HCT116 (cell line): ENCODE results near the gene PMAIP1. TPM values are rescaled to one million over a fixed set of nuclear protein-coding genes. Genes with fewer than 3 reads are reported as not detected.

Experiments
- ATAC-seq: fragments of 200-7000 bp; cut with Tn5 transposase; 2 replicates; pipeline ENCODE4 v1.9.1; 2020; ENCODE audit warnings: mild to moderate bottlenecking, moderate library complexity
- BruUV-seq: library from RNA; stranded (reverse); fragments of 400-500 nt; replicated peaks from 2 replicates; lab custom pipeline; 2021; lab: Mats Ljungman, UMichigan
- CTCF ChIA-PET: fragments of 300-600 bp; sonication (Branson Sonifier 250); formaldehyde crosslinking; loops from one replicate; lab custom pipeline; 2021; ENCODE audit warnings: antibody characterized with exemption; lab: Charles Lee
- POLR2A ChIA-PET: fragments of 300-600, 350-600 bp; sonication (Branson Sonifier 250); formaldehyde crosslinking; loops from one replicate; lab custom pipeline; 2021; ENCODE audit warnings: antibody characterized with exemption; lab: Charles Lee
- RAD21 ChIA-PET, 2 experiments: fragments of 300-600 bp; sonication (Branson Sonifier 250); formaldehyde crosslinking; loops; one replicate each; lab custom pipeline; 2023; ENCODE audit warnings: low total read pairs in 2 of 2; ENCODE audit not compliant: uncharacterized antibody in 2 of 2, unreplicated experiment in 2 of 2, low non-redundant PET in 1 of 2; lab: Charles Lee
- DNase-seq: peaks from one replicate; pipeline ENCODE4 v3.0.0-alpha.2; 2010; ENCODE audit warnings: low read depth, low spot score
- H2AFZ ChIP-seq: fragments of 200-600 bp; shearing (Covaris generic), sonication (generic); 2 replicates; pipeline ENCODE4 v1.6.1; 2017; ENCODE audit warnings: low read depth, mixed run types, mixed read lengths, antibody characterized with exemption, low read length; ENCODE audit not compliant: poor library complexity, severe bottlenecking
- H3K27ac ChIP-seq: 2 replicates; pipeline ENCODE4 v1.5.1; 2012; ENCODE audit warnings: low read depth, low read length
- H3K27me3 ChIP-seq: fragments of 200-600 bp; sonication (generic); 2 replicates; pipeline ENCODE4 v1.6.1; 2016; ENCODE audit warnings: mixed run types, low read length, mixed read lengths; ENCODE audit not compliant: insufficient read depth
- H3K36me3 ChIP-seq, 2 experiments: fragments of 200-500 bp in 1 of 2; fragments of 200-600 bp in 1 of 2; sonication (Bioruptor generic) in 1 of 2; sonication (generic) in 1 of 2; 2 replicates each; pipeline versions ENCODE4 v1.5.1 to v1.6.1; 2014 to 2016; ENCODE audit warnings: low read length in 2 of 2, inconsistent platforms in 1 of 2, mixed read lengths in 1 of 2, mixed run types in 1 of 2; ENCODE audit not compliant: insufficient read depth in 2 of 2, control insufficient read depth in 1 of 2
- H3K4me1 ChIP-seq, 2 experiments: fragments of 200-600 bp in 1 of 2; sonication (generic) in 1 of 2; 2 replicates each; pipeline versions ENCODE4 v1.5.1 to v1.6.1; 2012 to 2017; ENCODE audit warnings: low read length in 2 of 2, inconsistent platforms in 1 of 2, mild to moderate bottlenecking in 1 of 2, mixed read lengths in 1 of 2, mixed run types in 1 of 2, moderate library complexity in 1 of 2; ENCODE audit not compliant: insufficient read depth in 2 of 2, control insufficient read depth in 1 of 2
- H3K4me2 ChIP-seq: fragments of 200-600 bp; sonication (generic); 2 replicates; pipeline ENCODE4 v1.6.1; 2017; ENCODE audit warnings: mixed run types, low read length, mixed read lengths
- H3K4me3 ChIP-seq, 2 experiments: fragments of 200-600 bp in 1 of 2; sonication (generic) in 1 of 2; replicated peaks in 1 of 2; 2 replicates each; pipeline ENCODE4 v1.5.1; 2011 to 2016; ENCODE audit warnings: low read length in 2 of 2, control low read depth in 1 of 2, low read depth in 1 of 2, mild to moderate bottlenecking in 1 of 2, mixed read lengths in 1 of 2, mixed run types in 1 of 2
- H3K79me2 ChIP-seq: fragments of 200-600 bp; sonication (generic); 2 replicates; pipeline ENCODE4 v1.6.1; 2017; ENCODE audit warnings: mild to moderate bottlenecking, mixed run types, low read length, moderate library complexity, mixed read lengths; ENCODE audit not compliant: insufficient read depth
- H3K9ac ChIP-seq: fragments of 200-600 bp; sonication (generic); 2 replicates; pipeline ENCODE4 v1.6.1; 2016; ENCODE audit warnings: low read length, mixed read lengths
- H3K9me2 ChIP-seq: fragments of 200-600 bp; sonication (generic), shearing (Covaris generic); 2 replicates; pipeline ENCODE4 v1.6.1; 2017; ENCODE audit warnings: mixed run types, mild to moderate bottlenecking, moderate library complexity; ENCODE audit not compliant: insufficient read depth
- H3K9me3 ChIP-seq, 2 experiments: fragments of 200-500 bp in 1 of 2; fragments of 200-600 bp in 1 of 2; sonication (Bioruptor generic) in 1 of 2; sonication (generic) in 1 of 2; 2 replicates each; pipeline ENCODE4 v1.6.1; 2014 to 2017; ENCODE audit warnings: low read length in 2 of 2, mixed read lengths in 2 of 2, inconsistent platforms in 1 of 2, low read depth in 1 of 2, mild to moderate bottlenecking in 1 of 2, mixed run types in 1 of 2, moderate library complexity in 1 of 2; ENCODE audit not compliant: control insufficient read depth in 1 of 2, insufficient read depth in 1 of 2
- H4K20me1 ChIP-seq: fragments of 200-600 bp; sonication (generic), shearing (Covaris generic); 2 replicates; pipeline ENCODE4 v1.6.1; 2017; ENCODE audit warnings: mixed run types, mild to moderate bottlenecking, moderate library complexity; ENCODE audit not compliant: insufficient read depth
- EZH2phosphoT487 ChIP-seq: fragments of 200-600 bp; IDR thresholded peaks from 2 replicates; pipeline ENCODE4 v1.6.1; 2018; ENCODE audit warnings: antibody characterized with exemption, borderline replicate concordance
- FOSL1 ChIP-seq: IDR thresholded peaks from 2 replicates; pipeline ENCODE4 v1.6.1; 2012; ENCODE audit warnings: low read depth
- JUND ChIP-seq: IDR thresholded peaks from 2 replicates; pipeline ENCODE4 v1.6.1; 2012
- MAX ChIP-seq: IDR thresholded peaks from 2 replicates; pipeline ENCODE4 v1.6.1; 2012
- POLR2A ChIP-seq: IDR thresholded peaks from 2 replicates; pipeline ENCODE4 v1.7.0; 2011; ENCODE audit warnings: borderline replicate concordance; ENCODE audit not compliant: insufficient read depth, insufficient read length; ENCODE audit errors: extremely low read depth
- SP1 ChIP-seq: IDR thresholded peaks from 2 replicates; pipeline ENCODE4 v1.6.1; 2012; ENCODE audit warnings: low read depth
- TCF7L2 ChIP-seq: IDR thresholded peaks from 2 replicates; pipeline ENCODE4 v1.7.0; 2011; ENCODE audit warnings: borderline replicate concordance, inconsistent platforms; ENCODE audit not compliant: insufficient read depth, insufficient read length; ENCODE audit errors: extremely low read depth
- YY1 ChIP-seq: IDR thresholded peaks from 2 replicates; pipeline ENCODE4 v1.6.1; 2011; ENCODE audit warnings: low read length, low read depth, moderate library complexity, mild to moderate bottlenecking; ENCODE audit not compliant: insufficient replicate concordance; ENCODE audit errors: extremely low read depth
- ZBTB33 ChIP-seq: IDR thresholded peaks from 2 replicates; pipeline ENCODE4 v1.6.1; 2011; ENCODE audit warnings: mild to moderate bottlenecking, low read length, moderate library complexity; ENCODE audit not compliant: insufficient replicate concordance; ENCODE audit errors: extremely low read depth
- intact Hi-C: fragments of 100-400 bp; cut with micrococcal nuclease; formaldehyde crosslinking; loops from 2 replicates; pipeline ENCODE4 v1.10.0; 2022
- total RNA-seq: library from RNA; stranded (reverse); gene quantifications from one replicate; pipeline ENCODE4 v1.2.1, GENCODE V29; 2021; ENCODE audit not compliant: unreplicated experiment

Gene PMAIP1
- total RNA-seq, 1 experiment from 2014 or later, result 66.7 TPM

GRCh38 chr18:59881728-59882656 is 17.8 kb upstream of the PMAIP1 start:
- intact Hi-C loops, result no loop called here
- peak; percentile 83 for ATAC-seq
- H3K4me3 ChIP-seq, result peak overlapping the region; percentile 8 to 11; a peak in 1 of 4 replicates

More at GRCh38 chr18:59881728-59882656, 17.8 kb upstream of the PMAIP1 start:
- no peak for TF ChIP-seq EZH2phosphoT487
- no peak for TF ChIP-seq JUND
- no peak for TF ChIP-seq POLR2A
- TF ChIP-seq FOSL1, result peak; percentile 5; the same call in 1 of the 2 replicates
- no peak for TF ChIP-seq ZBTB33
- TF ChIP-seq SP1, result peak; percentile 33; the same call in 1 of the 2 replicates
- TF ChIP-seq MAX, result peak; percentile 33; the same call in 1 of the 2 replicates
- peak; percentile 16 for TF ChIP-seq TCF7L2
- peak; percentile 29 for TF ChIP-seq YY1
- CTCF ChIA-PET, result no interaction called here
- H3K9ac ChIP-seq, result peak overlapping the region; percentile 32
- H3K79me2 ChIP-seq, result no peaks in the 10 kb centered on the region
- H4K20me1 ChIP-seq, result no peaks in the 10 kb centered on the region
- peaks cover 20 to 44% of the 10 kb centered on the region in 2 experiments for H3K4me1 ChIP-seq
- DNase-seq, result no peak
- peak overlapping the region; percentile 48 for H3K27ac ChIP-seq
- RAD21 ChIA-PET, result no interaction called here
- peak overlapping the region; percentile 59 for H3K4me2 ChIP-seq
- H3K36me3 ChIP-seq, result no peaks in the 10 kb centered on the region
- no peaks in the 10 kb centered on the region for H3K9me2 ChIP-seq
- no TSS peak for BruUV-seq
- POLR2A ChIA-PET, result interaction anchor here (3.2 kb wide), 1 partner anchor 18 kb away, joined by 31 read pairs; the partner anchor contains the start of gene PMAIP1
- H3K27me3 ChIP-seq, result no peaks in the 10 kb centered on the region
- H2AFZ ChIP-seq, result peak overlapping the region; percentile 93
- H3K9me3 ChIP-seq, result no peaks in the 10 kb centered on the region
